Activated T-cell treated with anti-CD3 and anti-CD28 coated beads for 4 hours (primary cell): ENCODE measurements around the gene BORCS6.

Source experiments
- DNase-seq: peaks from one replicate; pipeline ENCODE4 v3.0.0-alpha.2; 2020

The BORCS6 gene

GRCh38 chr17:8153525-8153956 is 36.4 kb downstream of the BORCS6 start:
- peak; percentile 55 for DNase-seq

DNA sequence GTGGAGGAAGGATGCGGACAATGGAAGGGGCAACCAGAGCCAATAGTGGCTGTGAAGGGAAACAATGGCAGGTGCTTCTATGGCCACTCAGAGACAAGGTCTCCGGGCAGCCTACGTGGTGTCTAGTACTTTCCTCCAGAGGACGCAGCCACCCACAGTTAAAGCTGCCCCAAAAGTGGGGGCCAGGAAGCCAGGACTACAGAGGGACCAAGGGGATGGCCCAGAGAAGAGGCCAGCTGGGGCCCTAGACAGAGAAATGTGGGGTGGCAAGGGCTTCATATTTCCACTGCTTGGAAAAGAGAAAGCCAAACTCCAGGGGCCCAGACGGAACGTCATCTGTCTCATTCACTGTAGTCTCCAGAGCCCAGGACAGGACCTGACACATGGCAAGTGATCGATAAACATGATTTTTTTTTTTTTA is 36.9 kb downstream of the BORCS6 start:
- no peak for DNase-seq

GRCh38 chr17:8152112-8152775 is 37.7 kb downstream of the BORCS6 start, which contains the start of gene PER1:
PER1 (minus strand) TSS chr17:8152404; CDS start chr17:8150706, 1,698 bp downstream.
- DNase-seq, result peak; percentile 71

- DNase-seq, result no peak
Measured at GRCh38 chr17:8151641-8152111, 38.3 kb downstream of the BORCS6 start.

DNA sequence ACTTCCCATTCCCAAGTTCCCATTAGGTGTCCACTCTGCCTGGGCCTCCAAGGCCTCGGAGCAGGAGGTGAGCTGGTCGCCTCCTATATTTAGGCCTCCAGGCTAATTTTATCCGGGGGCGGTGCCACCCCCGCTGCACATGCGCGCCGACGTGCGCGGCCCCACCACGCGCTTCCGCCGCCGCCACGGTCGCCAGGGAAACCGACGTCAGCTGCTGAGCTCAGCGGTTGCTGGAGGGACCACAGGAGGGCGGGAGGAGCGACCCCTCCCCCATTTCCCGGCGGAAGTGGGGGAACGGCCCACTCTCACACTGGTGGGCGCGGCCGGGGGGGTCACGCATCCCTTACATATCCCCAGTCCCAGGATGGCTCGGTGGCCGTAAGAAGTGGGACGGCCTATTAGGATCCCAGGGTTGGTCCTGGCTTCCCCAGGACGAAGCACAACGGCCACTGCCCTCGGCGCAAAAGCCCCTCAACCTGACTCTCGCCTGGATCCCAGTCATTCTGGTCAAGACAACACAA is 38.8 kb downstream of the BORCS6 start:
- peak; percentile 83 for DNase-seq

GRCh38 chr17:8150194-8151119 is 39.5 kb downstream of the BORCS6 start:
- no peak for DNase-seq

DNA sequence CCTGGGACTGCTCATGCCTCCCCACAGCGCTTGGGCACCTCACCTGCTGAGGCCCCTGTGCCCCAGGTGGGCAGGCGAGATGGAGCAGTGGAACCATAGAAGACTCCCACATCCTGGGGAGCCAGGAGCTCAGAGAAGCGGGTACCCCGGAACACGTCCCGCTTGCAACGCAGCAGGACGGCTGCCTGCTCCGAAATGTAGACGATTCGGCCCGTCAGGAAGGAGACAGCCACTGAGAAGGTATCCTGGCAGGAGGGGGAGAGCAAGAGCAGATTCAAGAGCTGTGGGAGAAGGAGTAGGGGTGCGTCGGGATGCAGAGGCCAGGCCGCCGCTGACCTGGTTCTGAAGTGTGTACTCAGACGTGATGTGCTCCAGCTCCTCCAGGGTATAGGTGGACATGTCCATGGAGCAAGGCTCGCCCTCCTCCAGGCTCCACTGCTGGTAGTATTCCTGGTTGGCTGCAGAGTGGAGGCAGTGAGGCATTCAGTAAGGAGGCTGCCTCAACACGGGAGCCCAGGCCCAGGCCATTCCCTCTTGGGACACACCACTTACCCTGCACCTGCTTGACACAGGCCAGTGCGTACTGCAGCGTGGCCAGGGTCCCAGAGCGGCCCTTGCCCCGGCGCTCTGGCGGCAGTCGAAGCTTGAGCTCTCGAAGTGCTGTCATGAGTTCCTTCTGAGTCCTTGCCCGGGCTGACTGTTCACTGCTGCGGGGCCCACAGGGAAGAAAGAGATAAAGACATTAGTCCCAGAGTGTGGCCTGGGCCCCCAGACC is 40.4 kb downstream of the BORCS6 start:
- no peak for DNase-seq

GRCh38 chr17:8148560-8148959 is 41.4 kb downstream of the BORCS6 start:
- no peak for DNase-seq

DNA sequence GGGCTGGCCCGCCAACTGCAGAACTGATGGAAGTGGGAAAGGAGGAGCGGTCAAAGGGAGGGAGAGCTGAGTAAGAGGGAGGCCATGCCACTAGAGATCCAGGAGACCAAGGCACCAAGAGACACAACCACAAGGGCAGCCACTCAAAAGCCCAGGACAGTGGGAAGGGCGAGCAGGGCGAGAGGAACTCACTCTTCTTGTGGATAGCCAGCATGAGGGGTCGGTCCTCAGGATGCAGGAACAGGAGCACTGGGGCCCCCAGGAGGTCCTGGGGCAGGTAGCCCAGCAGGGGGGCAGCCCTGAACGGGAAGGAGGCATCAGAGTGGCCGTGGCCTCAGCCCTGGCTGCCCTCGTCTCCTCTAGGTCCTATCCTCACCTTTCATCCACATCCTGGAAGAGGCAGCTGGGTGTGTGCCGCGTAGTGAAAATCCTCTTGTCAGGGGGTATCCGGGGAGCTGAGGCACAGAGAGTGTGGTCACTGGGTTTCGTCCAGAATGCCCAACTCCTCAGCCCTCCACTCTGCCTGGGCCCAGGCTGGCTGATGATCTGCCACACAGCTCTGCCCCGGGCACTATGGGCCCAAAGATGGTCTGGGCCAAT is 42.1 kb downstream of the BORCS6 start:
- DNase-seq, result no peak

GRCh38 chr17:8147141-8147804 is 42.7 kb downstream of the BORCS6 start:
- DNase-seq, result no peak

DNA sequence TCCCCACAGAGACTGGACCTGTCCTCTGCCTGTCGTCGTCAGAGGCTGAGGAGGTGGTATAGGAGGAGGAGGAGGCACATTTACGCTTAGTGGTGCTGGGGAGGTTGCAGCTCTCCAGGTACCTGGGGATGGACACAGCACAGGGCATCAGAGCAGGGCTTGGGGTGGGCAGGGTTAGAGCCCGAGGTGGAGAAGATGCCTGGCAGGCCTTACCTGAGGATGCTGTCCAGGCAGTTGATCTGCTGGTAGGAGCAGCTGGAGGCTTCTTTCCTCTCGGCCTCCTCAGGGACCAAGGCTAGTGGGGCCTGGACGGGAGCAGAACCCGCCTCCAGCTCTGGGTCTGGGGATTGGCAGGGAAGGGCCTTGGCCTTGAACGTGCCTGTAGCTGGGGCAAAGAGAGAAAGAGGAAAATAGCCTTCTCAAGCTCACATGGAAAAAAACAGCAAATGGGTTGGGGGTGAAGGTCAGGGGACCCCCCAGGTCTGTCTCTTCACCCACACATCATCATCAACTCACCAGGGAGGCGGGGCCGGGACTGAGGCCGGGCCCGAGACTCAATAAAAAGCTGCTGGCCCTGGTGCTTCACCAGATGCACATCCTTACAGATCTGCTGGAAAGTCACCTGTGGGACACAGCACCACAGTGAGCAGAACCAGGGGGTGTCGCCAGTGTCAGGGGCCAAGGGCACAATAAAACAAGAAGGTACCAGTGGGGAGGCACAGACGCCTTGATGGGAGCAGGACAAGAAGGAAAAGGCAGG is 43.4 kb downstream of the BORCS6 start:
- DNase-seq, result no peak

DNA sequence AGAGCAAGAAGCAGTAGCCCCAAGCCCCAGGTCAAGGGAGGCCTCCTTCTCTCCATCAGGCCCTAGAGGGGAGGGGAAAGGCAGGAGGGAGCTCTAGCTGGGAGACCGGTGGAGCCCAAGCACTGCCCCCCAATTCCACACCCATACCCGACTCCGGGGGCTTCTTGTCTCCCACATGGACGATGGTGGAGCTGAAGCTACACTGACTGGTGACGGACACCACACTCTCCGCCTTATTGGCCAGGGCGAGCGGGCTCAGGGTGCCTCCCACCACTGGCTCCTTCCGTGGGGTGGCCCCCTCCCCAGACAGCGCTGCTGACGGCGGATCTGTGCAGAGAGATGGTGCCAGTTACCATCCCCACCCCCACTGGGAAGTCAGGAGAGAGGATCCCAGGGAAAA is 44.2 kb downstream of the BORCS6 start:
- no peak for DNase-seq

GRCh38 chr17:8144401-8145231 is 45.4 kb downstream of the BORCS6 start:
- DNase-seq, result no peak

DNA sequence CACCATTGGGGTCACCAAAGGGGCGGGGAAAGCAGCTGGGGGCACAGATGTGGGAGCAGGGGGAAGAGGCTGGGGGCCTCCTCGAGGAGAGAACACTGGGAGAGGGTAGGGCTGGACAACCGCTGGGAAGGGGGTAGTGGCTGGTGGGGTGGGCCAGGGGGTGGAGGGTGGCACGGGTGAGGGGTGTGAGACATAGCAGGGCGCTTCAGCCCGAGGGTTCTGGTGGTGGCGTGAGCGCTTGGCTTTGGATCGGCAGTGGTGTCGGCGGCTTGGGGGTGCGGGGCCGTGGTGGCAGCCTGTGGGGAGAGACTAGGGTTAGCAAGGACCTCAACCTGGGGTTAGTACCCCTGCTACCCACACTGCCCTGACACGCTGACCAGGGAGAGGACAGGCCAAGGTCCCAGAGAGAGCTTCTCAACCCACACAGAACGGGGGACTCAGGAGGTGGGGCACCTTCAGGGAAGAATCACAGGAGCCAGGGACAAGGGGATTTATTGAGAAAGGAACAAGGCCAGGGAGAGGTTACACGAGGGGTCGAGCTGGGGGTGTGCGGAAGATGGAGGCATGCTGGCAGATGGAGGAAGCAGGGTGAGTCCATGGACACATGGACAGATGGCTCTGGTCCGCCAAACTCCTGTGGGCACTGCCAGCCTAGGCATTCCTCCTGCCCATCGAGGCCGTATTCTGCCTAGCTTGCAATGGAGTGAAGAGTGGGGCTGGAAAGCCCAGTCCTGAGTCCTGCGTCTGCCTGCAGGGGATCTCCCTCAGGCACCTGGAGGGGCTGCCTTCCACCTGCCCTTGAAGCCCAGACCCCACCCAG is 46.2 kb downstream of the BORCS6 start:
- no peak for DNase-seq

- no peak for DNase-seq
Measured at GRCh38 chr17:8142887-8143580, 46.9 kb downstream of the BORCS6 start.

DNA sequence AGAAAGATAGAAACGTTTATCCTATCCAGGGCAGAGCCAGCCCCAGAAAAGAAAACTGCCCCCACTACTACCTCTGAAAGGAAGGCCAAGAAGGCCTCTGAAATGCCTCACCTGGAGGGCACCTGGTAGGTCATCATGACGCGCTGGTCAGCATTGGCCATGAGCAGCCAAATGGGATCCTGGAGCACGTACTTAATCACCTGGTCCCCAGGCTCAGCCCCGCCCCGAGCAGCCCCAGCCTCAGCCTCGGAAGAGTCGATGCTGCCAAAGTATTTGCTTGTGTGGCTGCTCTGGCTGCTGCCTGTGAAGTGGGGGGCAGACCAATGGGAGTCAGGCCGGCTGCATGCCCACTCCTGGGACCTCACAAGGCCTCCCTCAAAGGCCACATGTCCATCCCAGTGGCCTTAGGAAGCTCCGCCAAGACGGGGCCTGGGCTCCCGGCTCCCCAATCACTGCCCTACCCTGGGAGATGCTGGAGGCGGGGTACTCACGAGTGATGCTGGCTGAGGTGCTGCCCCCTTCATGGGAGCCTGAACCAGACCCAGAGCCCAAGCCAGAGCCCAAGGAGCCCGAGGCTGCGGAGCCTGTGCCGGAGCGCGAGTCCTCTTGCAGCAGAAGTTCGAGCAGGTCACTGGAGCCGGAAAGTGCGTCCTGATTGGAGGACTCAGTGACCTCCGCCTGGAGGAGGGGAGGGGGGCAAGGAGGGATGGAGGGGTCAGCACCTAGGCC is 47.7 kb downstream of the BORCS6 start:
- no peak for DNase-seq

DNA sequence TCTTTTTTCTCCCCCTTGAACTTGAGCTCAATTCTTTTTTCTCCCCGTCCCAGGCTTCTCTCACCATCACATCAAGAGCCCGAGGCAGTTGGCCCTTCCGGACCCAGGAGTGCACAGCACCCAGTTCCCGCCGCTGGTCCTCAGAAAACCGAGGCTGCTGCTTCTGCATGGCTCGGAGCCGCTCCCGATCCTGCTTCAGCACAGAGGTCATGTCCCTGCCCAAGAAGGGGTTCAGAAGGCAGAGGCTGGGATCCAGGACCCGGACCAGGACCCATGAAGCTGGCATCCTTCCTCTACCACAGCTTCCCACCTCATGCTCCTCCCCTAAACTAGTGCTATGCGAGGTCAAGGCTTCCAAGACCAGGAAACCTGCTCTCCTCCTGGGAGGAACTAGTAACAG is 48.2 kb downstream of the BORCS6 start:
- DNase-seq, result no peak

GRCh38 chr17:8141045-8141444 is 48.9 kb downstream of the BORCS6 start:
- no peak for DNase-seq
